CD4-positive, alpha-beta T cell treated with Interferon gamma for 1 hour (primary cell): ENCODE data around the gene SNX33.
"Not testable (repeated sequence)": the region's sequence is repeated elsewhere in the genome, so short reads cannot be mapped to it uniquely, and the experiment has no call there.

ENCODE experiments used
- DNase-seq: peaks from one replicate; pipeline ENCODE4 v3.0.0-alpha.2; 2020

The SNX33 gene

DNA sequence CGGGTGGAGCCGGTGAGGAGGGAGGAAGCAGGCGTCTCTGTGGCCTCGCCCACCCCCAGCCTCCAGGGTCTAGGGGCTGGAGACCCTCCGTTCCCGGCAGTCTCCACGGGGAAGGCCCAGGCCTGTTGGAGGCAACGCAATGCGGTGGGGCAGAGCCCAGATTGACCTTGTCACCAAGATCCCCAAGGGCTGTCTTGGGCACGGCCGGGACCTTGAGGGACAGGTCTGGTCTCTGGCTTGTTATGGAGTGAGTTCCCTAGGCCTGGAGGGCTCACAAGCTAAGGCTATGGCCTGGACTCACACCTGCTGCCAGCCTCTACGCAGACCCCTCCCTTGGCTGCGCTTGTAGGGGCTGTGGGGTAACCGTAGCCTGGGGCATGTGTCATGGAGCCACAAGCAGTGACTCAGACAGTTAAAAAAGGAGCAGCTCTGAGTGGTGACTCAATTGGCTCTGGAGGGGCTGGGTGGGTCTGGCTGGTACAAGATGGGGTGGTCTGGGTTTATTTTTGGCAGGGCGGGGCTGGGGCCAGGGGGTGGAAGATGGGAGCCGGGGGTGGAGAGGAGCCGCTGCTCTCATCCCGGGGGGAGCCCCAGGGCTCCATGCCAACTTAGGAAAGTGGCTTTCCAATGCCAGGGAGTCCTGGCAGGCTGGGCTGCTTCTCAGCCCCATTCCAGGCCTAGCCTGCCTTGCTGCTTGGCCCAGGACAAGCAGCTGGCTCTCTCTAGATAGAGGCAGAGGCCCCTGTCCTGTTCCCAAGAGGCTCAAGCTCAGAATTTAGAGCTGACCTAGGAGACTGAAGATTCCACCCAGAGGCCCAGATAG is 55.9 kb downstream of the SNX33 start:
- DNase-seq: not testable (repeated sequence)

DNA sequence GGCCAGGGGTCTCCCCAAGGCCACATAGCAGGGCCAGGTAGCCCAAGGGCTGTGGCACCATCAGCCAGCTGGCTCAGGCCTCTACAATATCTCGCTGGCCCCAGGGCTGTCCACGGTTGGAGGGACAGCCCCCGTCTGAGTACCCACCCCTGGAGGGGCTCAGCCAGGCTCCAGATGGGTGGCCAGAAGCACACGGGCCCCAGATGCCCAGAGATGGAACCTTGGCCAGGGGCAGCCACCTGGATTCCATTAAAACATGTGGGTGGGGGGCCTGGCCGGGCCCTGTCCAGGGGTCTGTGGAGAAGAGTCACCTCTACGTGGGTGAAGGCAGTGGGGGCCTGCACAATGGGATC is 56.5 kb downstream of the SNX33 start:
- no peak for DNase-seq

DNA sequence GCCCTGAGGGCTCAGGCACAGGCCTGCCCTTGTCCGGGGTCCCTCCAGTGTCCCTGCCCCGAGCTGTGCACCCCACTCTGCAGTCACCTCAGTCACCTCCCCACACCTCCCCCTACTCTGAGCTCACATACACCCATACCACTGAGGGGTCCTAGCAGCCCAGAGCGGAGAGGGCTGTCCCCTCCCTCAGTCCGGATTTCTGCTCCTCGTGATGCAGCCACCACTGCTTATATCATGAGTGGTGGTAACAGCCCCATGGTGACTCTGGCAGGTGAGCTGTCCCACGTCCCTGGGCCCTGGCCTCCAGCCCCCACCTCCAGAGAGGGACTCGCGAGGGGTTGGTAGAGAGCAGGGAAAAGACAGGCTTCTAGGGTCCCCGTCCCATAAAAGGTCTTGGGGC is 56.9 kb downstream of the SNX33 start:
- no peak for DNase-seq

DNA sequence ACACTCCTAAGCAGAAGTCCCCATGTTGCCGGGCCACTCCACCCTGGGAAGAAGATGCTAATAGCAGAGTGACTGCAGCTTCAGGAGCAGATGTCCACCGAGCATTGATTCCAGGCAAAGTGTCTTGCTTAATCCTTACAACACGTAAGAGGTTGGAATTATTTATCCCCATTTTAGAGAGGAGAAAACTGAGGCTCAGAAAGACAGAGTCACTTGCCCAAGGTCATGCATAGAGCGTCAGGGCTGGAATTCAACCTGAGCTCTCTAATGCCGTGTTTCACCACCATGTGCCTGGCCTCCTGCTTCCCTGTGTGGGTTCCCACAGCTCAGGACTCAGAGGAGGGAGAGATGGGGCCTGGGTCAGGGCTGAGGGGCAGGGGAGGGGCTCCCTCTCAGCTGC is 57.7 kb downstream of the SNX33 start:
- DNase-seq: not testable (repeated sequence)

DNA sequence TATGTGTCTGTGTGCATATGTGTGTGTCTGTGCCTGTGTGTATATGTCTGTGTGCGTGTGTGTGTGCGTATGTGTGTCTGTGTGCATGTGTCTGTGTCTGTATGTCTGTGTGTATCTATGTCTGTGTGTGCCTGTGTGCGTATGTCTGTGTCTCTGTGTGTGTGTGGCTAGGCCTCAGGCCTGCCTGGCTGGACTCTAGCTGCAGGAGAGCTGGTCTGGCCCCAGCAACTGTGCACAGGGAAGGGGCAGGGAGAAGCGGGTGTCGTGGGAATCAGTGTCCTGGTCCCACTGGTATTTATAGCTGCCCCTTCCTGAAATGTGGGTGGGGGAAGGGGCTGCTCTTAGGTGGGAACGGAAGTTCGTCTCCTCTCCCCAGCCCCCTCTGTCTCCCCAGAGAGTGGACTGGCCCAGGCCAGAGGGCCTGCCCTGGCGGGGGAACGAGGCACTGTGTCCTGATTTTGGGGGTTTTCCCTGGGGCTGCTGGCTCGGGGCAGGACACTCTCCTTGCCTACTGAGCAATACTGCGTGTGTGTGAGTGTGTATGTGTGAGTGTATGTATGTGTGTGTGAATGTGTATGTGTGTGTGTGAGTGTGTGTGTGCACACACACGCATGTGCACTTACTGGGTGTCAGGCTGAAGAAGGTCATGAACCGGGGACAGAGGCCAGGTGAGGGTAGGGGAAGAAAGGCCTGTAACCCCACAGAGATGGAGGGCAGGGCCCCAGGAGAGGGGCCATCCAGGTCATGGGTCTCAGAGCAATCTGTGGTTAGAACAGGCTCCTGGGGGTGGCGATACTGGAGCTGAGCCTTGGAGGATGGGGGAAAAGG is 58.4 kb downstream of the SNX33 start:
- no peak for DNase-seq

DNA sequence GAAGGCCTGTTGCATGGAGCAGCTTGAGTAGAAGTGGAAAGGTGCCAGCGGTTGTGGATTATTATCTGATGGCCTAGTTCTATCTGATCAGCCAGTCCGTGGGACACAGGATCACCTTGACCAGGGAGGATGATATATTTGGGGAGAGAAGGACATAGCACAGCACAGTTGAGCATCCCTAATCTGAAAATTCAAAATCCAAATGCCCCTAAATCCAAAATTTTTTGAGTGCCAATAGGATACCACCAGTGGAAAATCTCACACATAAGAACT is 58.9 kb downstream of the SNX33 start:
- no peak for DNase-seq

DNA sequence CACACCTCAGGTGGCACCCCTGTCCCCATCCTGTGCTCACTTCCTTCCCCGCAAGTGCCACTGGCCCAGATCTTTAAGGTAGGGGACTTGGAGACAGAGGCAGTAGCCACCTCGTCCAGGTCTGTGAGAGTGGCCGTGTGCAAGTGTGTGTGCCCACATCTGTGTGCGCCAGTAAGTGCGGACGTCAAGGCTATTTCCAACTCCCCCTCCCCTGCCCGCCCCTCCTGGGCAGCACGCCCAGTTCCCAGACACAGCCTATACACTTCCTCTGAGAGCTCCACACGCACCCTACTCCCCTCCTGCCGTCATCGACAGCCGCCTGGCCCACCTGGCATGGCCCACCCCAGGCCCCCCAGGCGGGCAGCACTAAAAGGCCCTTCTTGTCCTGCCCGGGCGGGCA is 61.7 kb downstream of the SNX33 start:
- DNase-seq: not testable (repeated sequence)

DNA sequence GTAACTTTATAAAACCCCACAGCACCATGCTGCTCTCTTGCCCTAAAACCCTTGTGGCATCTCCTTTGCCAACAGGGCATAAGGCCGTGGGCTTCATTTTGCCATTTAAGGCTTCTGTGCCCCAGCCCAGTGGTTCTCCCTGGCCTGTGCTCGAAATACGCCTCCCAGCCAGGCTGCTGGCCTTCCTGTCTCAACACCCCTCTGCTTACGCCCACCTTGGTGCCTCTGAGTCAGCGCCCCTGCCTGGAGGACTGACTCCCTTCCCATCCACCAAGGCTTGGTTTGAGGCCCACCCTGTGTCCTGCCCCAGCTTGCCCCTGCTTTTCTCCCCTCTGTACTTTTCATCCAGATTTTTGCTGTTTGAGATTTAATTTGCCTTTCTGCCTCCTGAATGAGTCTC is 63.2 kb downstream of the SNX33 start:
- not testable (repeated sequence) for DNase-seq

DNA sequence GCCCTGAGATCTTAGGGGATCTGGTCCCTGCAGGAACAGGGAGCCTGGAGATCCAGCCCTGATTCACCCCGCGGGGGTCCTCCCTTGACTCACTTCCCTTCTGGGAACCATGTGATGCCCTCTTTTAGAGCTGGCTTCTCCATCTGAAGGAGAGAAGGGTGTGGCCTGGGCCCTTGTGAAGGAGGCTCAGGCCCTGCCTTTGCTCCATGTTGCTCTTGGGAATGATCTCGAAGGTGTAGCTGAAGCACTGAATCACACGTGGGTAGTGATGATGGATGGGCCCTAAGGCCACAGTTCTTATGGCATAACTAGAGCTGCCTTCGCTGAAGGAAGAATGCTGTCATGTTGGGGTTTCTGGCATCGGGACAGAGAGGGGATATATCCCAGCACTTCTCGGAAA is 63.8 kb downstream of the SNX33 start:
- not testable (repeated sequence) for DNase-seq
